Astrocyte (in vitro differentiated cells and primary cell): Measurements from ENCODE around the gene MATCAP1.

Experiments
- EZH2 ChIP-seq: IDR thresholded peaks from 2 replicates; pipeline ENCODE4 v1.6.1; 2012; ENCODE audit warnings: mild to moderate bottlenecking, low read length, inconsistent platforms; ENCODE audit not compliant: insufficient read depth
- TF ChIP-seq, protein P1 (sequence below): IDR thresholded peaks from 2 replicates; pipeline ENCODE4 v1.5.1; 2011; ENCODE audit warnings: low read depth, mild to moderate bottlenecking, inconsistent platforms, low read length, moderate library complexity; ENCODE audit not compliant: insufficient read depth

DNA sequence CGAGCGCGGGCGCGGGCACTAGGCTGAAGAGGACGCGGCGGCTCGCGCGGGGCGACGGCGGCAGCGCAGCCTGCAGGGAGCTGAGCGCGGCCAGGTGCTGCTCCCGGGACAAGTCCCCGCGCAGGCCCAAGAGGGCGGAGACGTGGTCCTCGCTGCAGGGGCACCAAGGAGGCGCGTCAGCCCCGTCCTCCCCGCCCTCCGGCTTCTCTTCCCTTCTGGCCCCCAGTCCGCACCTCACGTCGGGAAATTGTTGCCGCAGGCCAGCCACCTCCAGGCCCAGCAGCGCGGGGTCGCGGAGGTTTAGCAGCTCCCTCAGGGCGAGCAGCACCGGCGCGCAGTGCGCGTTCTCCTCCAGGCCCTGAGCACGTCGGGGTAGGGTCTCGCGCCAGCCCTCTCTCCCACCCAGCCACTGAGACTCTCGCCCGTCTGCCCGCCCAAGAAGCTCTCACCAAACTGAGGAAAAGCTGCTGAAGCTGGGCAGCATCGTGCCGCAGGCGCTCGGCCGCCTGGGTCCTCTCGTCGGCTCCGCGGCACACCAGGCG is 761 bp upstream of the MATCAP1 start:
- TF ChIP-seq, protein P1, sequence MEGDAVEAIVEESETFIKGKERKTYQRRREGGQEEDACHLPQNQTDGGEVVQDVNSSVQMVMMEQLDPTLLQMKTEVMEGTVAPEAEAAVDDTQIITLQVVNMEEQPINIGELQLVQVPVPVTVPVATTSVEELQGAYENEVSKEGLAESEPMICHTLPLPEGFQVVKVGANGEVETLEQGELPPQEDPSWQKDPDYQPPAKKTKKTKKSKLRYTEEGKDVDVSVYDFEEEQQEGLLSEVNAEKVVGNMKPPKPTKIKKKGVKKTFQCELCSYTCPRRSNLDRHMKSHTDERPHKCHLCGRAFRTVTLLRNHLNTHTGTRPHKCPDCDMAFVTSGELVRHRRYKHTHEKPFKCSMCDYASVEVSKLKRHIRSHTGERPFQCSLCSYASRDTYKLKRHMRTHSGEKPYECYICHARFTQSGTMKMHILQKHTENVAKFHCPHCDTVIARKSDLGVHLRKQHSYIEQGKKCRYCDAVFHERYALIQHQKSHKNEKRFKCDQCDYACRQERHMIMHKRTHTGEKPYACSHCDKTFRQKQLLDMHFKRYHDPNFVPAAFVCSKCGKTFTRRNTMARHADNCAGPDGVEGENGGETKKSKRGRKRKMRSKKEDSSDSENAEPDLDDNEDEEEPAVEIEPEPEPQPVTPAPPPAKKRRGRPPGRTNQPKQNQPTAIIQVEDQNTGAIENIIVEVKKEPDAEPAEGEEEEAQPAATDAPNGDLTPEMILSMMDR, result no peak
- TF ChIP-seq EZH2, result peak; percentile 49
